Prostate gland (tissue), 2 donors: ENCODE measurements around the gene ZBED1.
"Not testable (repeated sequence)": the region's sequence is repeated elsewhere in the genome, so short reads cannot be mapped to it uniquely, and the experiment has no call there.

Experiments
- POLR2A ChIP-seq: fragments of 450-650 bp; IDR thresholded peaks from one replicate; pipeline ENCODE4 v1.6.1; 2016; ENCODE audit warnings: antibody characterized with exemption, mild to moderate bottlenecking
- POLR2AphosphoS5 ChIP-seq: sonication (generic); formaldehyde crosslinking; IDR thresholded peaks from one replicate; pipeline ENCODE4 v1.6.1; 2017; ENCODE audit warnings: antibody characterized with exemption
- TF ChIP-seq, protein P1 (sequence below), 4 experiments: fragments of 200-600 bp in 2 of 4; fragments of 450-650 bp in 2 of 4; sonication (generic) in 2 of 4; IDR thresholded peaks; 1 replicate in 3 of 4; 2 replicates in 1 of 4; pipeline ENCODE4 v1.5.1; 2016 to 2019; ENCODE audit warnings: antibody characterized with exemption in 4 of 4, mild to moderate bottlenecking in 2 of 4, moderate library complexity in 2 of 4

DNA sequence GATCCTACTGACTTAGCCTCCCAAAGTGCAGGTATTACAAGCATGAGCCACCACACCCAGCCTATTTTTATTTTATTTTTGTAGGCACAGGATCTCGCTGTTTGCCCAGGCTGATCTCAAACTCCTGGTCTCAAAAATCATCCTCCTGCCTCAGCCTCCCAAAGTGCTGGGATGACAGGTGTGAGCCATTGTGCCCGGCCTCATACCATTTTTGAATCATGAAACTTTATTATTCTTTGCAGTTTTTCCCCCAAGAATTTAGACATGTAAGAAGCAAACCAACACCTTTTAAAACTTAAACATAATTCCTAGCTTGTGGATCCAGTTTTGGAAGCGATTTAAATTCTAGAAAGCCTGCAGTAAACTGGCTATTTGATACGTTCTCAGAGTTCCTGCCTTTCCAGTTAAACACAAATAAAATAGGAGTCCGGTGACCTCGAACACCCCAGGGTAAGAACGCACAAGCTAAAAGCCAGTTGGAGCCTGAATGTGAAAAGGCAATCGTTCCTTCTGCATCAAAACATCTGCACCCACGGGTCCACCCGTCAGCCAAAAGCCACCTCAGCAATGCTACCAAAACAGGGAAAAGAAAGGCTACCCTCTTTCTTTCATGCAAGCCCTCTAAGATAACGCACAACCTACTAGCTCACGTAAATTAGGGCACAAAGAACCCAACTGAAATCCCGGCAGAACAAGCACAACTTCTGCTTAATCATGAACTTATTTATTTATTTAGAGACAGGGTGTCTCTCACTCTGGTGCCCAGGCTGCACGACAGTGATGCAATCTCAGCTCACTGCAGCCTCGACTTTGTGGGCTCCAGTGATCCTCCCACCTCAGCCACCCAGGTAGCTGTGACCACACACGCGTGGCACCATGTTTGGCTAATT is 39.7 kb downstream of the ZBED1 start:
- TF ChIP-seq POLR2A, POLR2AphosphoS5: not testable (repeated sequence)
- TF ChIP-seq, protein P1, sequence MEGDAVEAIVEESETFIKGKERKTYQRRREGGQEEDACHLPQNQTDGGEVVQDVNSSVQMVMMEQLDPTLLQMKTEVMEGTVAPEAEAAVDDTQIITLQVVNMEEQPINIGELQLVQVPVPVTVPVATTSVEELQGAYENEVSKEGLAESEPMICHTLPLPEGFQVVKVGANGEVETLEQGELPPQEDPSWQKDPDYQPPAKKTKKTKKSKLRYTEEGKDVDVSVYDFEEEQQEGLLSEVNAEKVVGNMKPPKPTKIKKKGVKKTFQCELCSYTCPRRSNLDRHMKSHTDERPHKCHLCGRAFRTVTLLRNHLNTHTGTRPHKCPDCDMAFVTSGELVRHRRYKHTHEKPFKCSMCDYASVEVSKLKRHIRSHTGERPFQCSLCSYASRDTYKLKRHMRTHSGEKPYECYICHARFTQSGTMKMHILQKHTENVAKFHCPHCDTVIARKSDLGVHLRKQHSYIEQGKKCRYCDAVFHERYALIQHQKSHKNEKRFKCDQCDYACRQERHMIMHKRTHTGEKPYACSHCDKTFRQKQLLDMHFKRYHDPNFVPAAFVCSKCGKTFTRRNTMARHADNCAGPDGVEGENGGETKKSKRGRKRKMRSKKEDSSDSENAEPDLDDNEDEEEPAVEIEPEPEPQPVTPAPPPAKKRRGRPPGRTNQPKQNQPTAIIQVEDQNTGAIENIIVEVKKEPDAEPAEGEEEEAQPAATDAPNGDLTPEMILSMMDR (IDR thresholded peaks at IDR 0.05), result not testable (repeated sequence)
